ENCODE data around the gene CHRNG. TPM values are rescaled to one million over a fixed set of nuclear protein-coding genes. Genes with fewer than 3 reads are reported as not detected.

The CHRNG gene
- total and polyA plus RNA-seq, 8 donors: 0.07 to 0.35 (median 0.13) TPM; not detected in 4

GRCh38 chr2:232574674-232575403 lies 35.3 kb downstream of the CHRNG start:
- Histone ChIP-seq H3K27me3 (no peaks in the 10 kb centered on the region), H3K4me1 (no peaks in the 10 kb centered on the region), H3K4me3 (no peak overlapping the region), H3K27ac (no peak overlapping the region), H3K9me3 (no peaks in the 10 kb centered on the region), H3K36me3 (peaks cover 0 to 81% of the 10 kb centered on the region in 2 donors)
- TF ChIP-seq CTCF (IDR thresholded peaks at IDR 0.05): no peak
- no peak for DNase-seq
- ATAC-seq: no peak
- intact Hi-C loops (cut with DNase I): no loop called here

- H3K27ac ChIP-seq: no peak overlapping the region
- ATAC-seq (no peak), DNase-seq (no peak)
- peaks cover 0 to 77% of the 10 kb centered on the region in 2 donors for H3K36me3 ChIP-seq
- H3K4me3 ChIP-seq: no peak overlapping the region
- H3K4me1 ChIP-seq: no peaks in the 10 kb centered on the region
- H3K27me3 ChIP-seq: no peaks in the 10 kb centered on the region
- intact Hi-C loops (cut with DNase I): no loop called here
- H3K9me3 ChIP-seq: no peaks in the 10 kb centered on the region
- no peak for TF ChIP-seq CTCF (IDR thresholded peaks at IDR 0.05)
Observed at GRCh38 chr2:232575404-232575746, 35.9 kb downstream of the CHRNG start.

GRCh38 chr2:232576995-232577394 lies 37.5 kb downstream of the CHRNG start:
- no peaks in the 10 kb centered on the region for H3K27me3 ChIP-seq
- no peak overlapping the region for H3K27ac ChIP-seq
- peaks cover 0 to 2% of the 10 kb centered on the region in 2 donors for H3K4me1 ChIP-seq
- no peak overlapping the region for H3K4me3 ChIP-seq
- TF ChIP-seq CTCF (IDR thresholded peaks at IDR 0.05): no peak
- H3K36me3 ChIP-seq: peaks cover 0 to 77% of the 10 kb centered on the region in 2 donors
- DNase-seq: no peak
- intact Hi-C loops (cut with DNase I): no loop called here
- no peaks in the 10 kb centered on the region for H3K9me3 ChIP-seq
- no peak for ATAC-seq

GRCh38 chr2:232577841-232578240 lies 38.3 kb downstream of the CHRNG start:
- no peak for ATAC-seq
- DNase-seq: no peak
- intact Hi-C loops (cut with DNase I): no loop called here
- Histone ChIP-seq H3K9me3 (no peaks in the 10 kb centered on the region), H3K4me3 (no peak overlapping the region), H3K27ac (no peak overlapping the region), H3K27me3 (no peaks in the 10 kb centered on the region), H3K4me1 (peaks cover 0 to 2% of the 10 kb centered on the region in 2 donors), H3K36me3 (peaks cover 0 to 77% of the 10 kb centered on the region in 2 donors)
- no peak for TF ChIP-seq CTCF (IDR thresholded peaks at IDR 0.05)

- Histone ChIP-seq H3K4me3 (no peak overlapping the region), H3K4me1 (peaks cover 0 to 2% of the 10 kb centered on the region in 2 donors), H3K27ac (no peak overlapping the region), H3K27me3 (no peaks in the 10 kb centered on the region), H3K9me3 (no peaks in the 10 kb centered on the region), H3K36me3 (peaks cover 0 to 74% of the 10 kb centered on the region in 2 donors)
- TF ChIP-seq CTCF (IDR thresholded peaks at IDR 0.05): no peak
- intact Hi-C loops (cut with DNase I): no loop called here
- DNase-seq (no peak), ATAC-seq (no peak)
Observed at GRCh38 chr2:232578626-232579025, 39.1 kb downstream of the CHRNG start.
